ENCODE results near the gene SGIP1.
"Not testable (repeated sequence)": the region's sequence is repeated elsewhere in the genome, so short reads cannot be mapped to it uniquely, and the experiment has no call there.

Gene SGIP1

GRCh38 chr1:66773227-66773626 lies 239.3 kb downstream of the SGIP1 start:
- DNase-seq, result no peak

GRCh38 chr1:66774438-66774837 lies 240.5 kb downstream of the SGIP1 start:
- no peak for DNase-seq

- DNase-seq, result no peak
Observed at GRCh38 chr1:66775646-66776045, 241.7 kb downstream of the SGIP1 start.

- DNase-seq, result no peak
Observed at GRCh38 chr1:66777831-66778230, 243.9 kb downstream of the SGIP1 start.

- DNase-seq, result no peak
Observed at GRCh38 chr1:66778266-66778665, 244.3 kb downstream of the SGIP1 start.

GRCh38 chr1:66778969-66779368 lies 245.0 kb downstream of the SGIP1 start:
- DNase-seq, result no peak

- no peak for DNase-seq
Observed at GRCh38 chr1:66779475-66780078, 245.6 kb downstream of the SGIP1 start.

- not testable (repeated sequence) for DNase-seq
Observed at GRCh38 chr1:66785800-66786199, 251.8 kb downstream of the SGIP1 start.

- no peak for DNase-seq
Observed at GRCh38 chr1:66787641-66788040, 253.7 kb downstream of the SGIP1 start.

- DNase-seq, result no peak
Observed at GRCh38 chr1:66788231-66788939, 254.4 kb downstream of the SGIP1 start.

GRCh38 chr1:66791621-66792610 lies 258.0 kb downstream of the SGIP1 start:
- no peak for DNase-seq

GRCh38 chr1:66795839-66796238 lies 261.9 kb downstream of the SGIP1 start:
- DNase-seq, result not testable (repeated sequence)

Measured in fibroblast of skin of abdomen (primary cell).